Upper lobe of left lung (tissue), 6 donors: ENCODE measurements around the gene VAV3. TPM values are rescaled to one million over a fixed set of nuclear protein-coding genes. Genes with fewer than 3 reads are reported as not detected.
"Not testable (repeated sequence)": the region's sequence is repeated elsewhere in the genome, so short reads cannot be mapped to it uniquely, and the experiment has no call there.

Source experiments
- ATAC-seq, 2 donors: fragments of 200-7000 bp; cut with Tn5 transposase; one replicate each; pipeline ENCODE4 v1.9.1; 2022; ENCODE audit warnings: mild to moderate bottlenecking in 2 of 2, moderate library complexity in 2 of 2; ENCODE audit not compliant: low FRiP score in 2 of 2
- DNase-seq, 2 donors: peaks; one replicate each; pipeline ENCODE4 v3.0.0-alpha.2; 2019 to 2020
- H3K27ac ChIP-seq, 4 donors: fragments of 200-600 bp; sonication (generic); one replicate each; pipeline ENCODE4 v1.5.1; 2016 to 2019
- H3K27me3 ChIP-seq, 4 donors: fragments of 200-600 bp; sonication (generic); one replicate each; pipeline ENCODE4 v1.5.1; 2017 to 2019
- H3K36me3 ChIP-seq, 4 donors: fragments of 200-600 bp; sonication (generic); one replicate each; pipeline ENCODE4 v1.5.1; 2016 to 2019
- H3K4me1 ChIP-seq, 4 donors: fragments of 200-600 bp; sonication (generic); one replicate each; pipeline ENCODE4 v1.5.1; 2018 to 2019
- H3K4me3 ChIP-seq, 4 donors: fragments of 200-600 bp; sonication (generic); one replicate each; pipeline ENCODE4 v1.5.1; 2017 to 2019; ENCODE audit warnings: mild to moderate bottlenecking in 2 of 4, moderate library complexity in 1 of 4
- H3K9me3 ChIP-seq, 4 donors: fragments of 200-600 bp; sonication (generic); one replicate each; pipeline ENCODE4 v1.5.1; 2018 to 2019
- EP300 ChIP-seq, 4 donors: sonication (generic); formaldehyde crosslinking; IDR thresholded peaks; one replicate each; pipeline ENCODE4 v1.5.1; 2017; ENCODE audit warnings: antibody characterized with exemption in 4 of 4, control low read depth in 2 of 4
- POLR2A ChIP-seq, 4 donors: fragments of 450-650 bp; IDR thresholded peaks; one replicate each; pipeline ENCODE4 v1.5.1; 2016 to 2017; ENCODE audit warnings: antibody characterized with exemption in 4 of 4, mild to moderate bottlenecking in 2 of 4
- POLR2AphosphoS5 ChIP-seq, 2 donors: sonication (generic); formaldehyde crosslinking; IDR thresholded peaks; one replicate each; pipeline ENCODE4 v1.5.1; 2017; ENCODE audit warnings: antibody characterized with exemption in 2 of 2
- WGBS, 2 donors: methylation state at CpG; one replicate each; pipeline ENCODE4 v1.1.5; 2017 to 2018; 5-methylcytosine and 5-hydroxymethylcytosine counted together
- total RNA-seq, 6 donors: library from RNA; depleted of rRNA in 4 of 6; stranded (reverse); fragments of >200 nt in 4 of 6; gene quantifications; one replicate each; pipeline versions ENCODE4 v1.1.0 to v1.2.1, GENCODE V29; 2016 to 2021
- TF ChIP-seq, protein P1 (sequence below), 6 experiments: fragments of 450-650 bp in 4 of 6; fragments of 200-600 bp in 2 of 6; sonication (generic) in 2 of 6; IDR thresholded peaks; one replicate each; pipeline ENCODE4 v1.5.1; 2016 to 2019; ENCODE audit warnings: antibody characterized with exemption in 6 of 6
- donor health status: DM: no; HTN: no; CAD: no; lungs with moderate emphysema.
- donor health status: DM: no; HTN: yes; CAD: no; lungs with severe emphysema.

VAV3 gene
- total RNA-seq, 6 donors from 2014 or later: 5.9 to 13.6 (median 7.8) TPM

DNA sequence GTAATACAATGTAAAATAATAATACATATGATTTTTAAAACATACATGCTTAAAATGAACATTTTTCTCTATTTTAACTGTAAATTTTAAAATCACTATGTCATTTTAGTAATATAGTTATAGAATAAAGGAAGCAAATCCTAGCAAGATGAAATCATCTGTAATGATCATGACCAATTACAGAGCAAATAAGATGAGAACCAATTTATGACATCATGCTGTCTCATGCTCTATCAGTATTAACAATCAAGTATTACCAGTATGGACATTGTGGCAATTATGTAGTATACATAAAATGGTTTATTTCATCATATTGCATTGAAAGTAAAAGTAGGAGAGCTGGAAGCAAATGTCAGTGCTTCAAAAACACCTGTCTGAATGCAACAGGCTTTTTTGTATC is 255.0 kb downstream of the VAV3 start:
- Histone ChIP-seq H3K9me3 (no peaks in the 10 kb centered on the region), H3K27ac (no peak overlapping the region), H3K4me3 (no peak overlapping the region), H3K36me3 (no peaks in the 10 kb centered on the region), H3K4me1 (no peaks in the 10 kb centered on the region), H3K27me3 (no peaks in the 10 kb centered on the region)
- DNase-seq: no peak
- no peak for ATAC-seq
- TF ChIP-seq POLR2AphosphoS5 (IDR thresholded peaks at IDR 0.05) (no peak), EP300 (IDR thresholded peaks at IDR 0.05) (no peak)

DNA sequence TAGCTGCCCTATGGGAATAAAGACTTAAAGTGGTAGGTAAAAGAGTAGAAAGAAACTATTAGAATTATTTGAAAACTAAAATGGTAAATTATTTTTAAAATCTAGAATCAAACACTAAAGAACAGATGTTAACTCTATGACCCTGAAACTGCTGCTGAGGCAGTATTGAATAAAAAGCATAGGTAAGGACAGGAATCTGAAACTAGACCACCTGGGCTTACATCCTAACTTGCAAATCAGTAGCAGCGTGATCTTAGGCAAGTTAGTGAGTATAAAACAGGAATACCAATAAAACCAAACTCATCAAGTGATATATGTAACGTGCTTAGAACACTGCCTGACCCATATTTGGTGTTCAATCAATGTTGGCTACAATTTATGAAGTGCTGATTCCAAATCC is 257.9 kb downstream of the VAV3 start:
- ATAC-seq: no peak
- no peaks in the 10 kb centered on the region for H3K27me3 ChIP-seq
- WGBS, 2 donors: 95 to 96% methylated on average over 2 of the region's 2 CpGs

DNA sequence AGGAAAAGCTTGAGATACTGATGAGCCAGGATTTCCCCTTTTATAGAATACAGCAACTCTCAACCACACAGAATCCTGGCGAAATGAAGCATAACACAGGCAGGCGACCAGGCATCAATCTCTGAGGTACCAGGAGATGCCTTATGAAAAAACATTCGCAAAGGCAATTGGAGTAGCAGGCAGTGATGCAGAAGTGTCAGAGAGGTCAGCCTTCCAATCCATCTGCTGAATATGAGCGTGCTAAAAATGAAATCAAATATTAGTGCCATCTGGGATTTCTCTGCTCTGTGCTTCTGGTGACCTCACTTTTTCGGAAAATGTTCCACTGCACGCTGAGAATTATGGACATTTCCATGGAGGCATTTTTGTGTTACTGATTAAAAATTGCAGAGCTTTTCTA is 258.8 kb downstream of the VAV3 start:
- H3K4me3 ChIP-seq: no peak overlapping the region
- no peak overlapping the region for H3K27ac ChIP-seq
- no peak for TF ChIP-seq POLR2A (IDR thresholded peaks at IDR 0.05)
- no peak for TF ChIP-seq POLR2AphosphoS5 (IDR thresholded peaks at IDR 0.05)
- TF ChIP-seq EP300 (IDR thresholded peaks at IDR 0.05): no peak
- TF ChIP-seq, protein P1, sequence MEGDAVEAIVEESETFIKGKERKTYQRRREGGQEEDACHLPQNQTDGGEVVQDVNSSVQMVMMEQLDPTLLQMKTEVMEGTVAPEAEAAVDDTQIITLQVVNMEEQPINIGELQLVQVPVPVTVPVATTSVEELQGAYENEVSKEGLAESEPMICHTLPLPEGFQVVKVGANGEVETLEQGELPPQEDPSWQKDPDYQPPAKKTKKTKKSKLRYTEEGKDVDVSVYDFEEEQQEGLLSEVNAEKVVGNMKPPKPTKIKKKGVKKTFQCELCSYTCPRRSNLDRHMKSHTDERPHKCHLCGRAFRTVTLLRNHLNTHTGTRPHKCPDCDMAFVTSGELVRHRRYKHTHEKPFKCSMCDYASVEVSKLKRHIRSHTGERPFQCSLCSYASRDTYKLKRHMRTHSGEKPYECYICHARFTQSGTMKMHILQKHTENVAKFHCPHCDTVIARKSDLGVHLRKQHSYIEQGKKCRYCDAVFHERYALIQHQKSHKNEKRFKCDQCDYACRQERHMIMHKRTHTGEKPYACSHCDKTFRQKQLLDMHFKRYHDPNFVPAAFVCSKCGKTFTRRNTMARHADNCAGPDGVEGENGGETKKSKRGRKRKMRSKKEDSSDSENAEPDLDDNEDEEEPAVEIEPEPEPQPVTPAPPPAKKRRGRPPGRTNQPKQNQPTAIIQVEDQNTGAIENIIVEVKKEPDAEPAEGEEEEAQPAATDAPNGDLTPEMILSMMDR (IDR thresholded peaks at IDR 0.05): no peak
- H3K27me3 ChIP-seq: no peaks in the 10 kb centered on the region
- no peaks in the 10 kb centered on the region for H3K4me1 ChIP-seq
- DNase-seq (no peak), ATAC-seq (no peak)
- no peaks in the 10 kb centered on the region for H3K36me3 ChIP-seq
- WGBS, 2 donors: 96 to 97% methylated on average over 6 of the region's 6 CpGs
- no peaks in the 10 kb centered on the region for H3K9me3 ChIP-seq

More for the DNA sequence above, 257.9 kb downstream of the VAV3 start:
- no peak for DNase-seq
- Histone ChIP-seq H3K27ac (no peak overlapping the region), H3K4me1 (no peaks in the 10 kb centered on the region), H3K4me3 (no peak overlapping the region), H3K36me3 (no peaks in the 10 kb centered on the region), H3K9me3 (no peaks in the 10 kb centered on the region)
- TF ChIP-seq EP300 (IDR thresholded peaks at IDR 0.05): no peak
- TF ChIP-seq, protein P1 (IDR thresholded peaks at IDR 0.05): no peak
- TF ChIP-seq POLR2AphosphoS5 (IDR thresholded peaks at IDR 0.05): no peak
- no peak for TF ChIP-seq POLR2A (IDR thresholded peaks at IDR 0.05)

DNA sequence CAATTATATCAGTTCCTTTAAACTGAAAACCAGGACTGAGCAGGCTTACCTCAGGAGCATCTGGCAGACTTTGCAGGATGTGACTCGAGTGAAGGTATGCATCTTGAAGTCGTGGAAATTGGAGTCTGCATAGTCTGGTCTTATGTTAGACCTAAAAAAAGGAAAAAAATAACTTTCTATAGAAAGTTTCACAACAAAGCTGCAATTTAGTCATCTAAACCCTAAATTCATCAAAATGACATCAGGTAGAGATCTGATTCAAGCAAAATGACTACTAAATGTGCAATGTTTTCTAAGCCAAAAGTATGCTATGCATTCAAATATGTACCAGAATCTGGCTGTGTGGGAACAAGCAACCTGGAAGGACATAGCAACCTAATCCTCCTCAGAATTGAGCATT is 260.1 kb downstream of the VAV3 start:
- DNase-seq: no peak
- Histone ChIP-seq H3K9me3 (no peaks in the 10 kb centered on the region), H3K36me3 (no peaks in the 10 kb centered on the region), H3K4me1 (no peaks in the 10 kb centered on the region), H3K4me3 (no peak overlapping the region), H3K27ac (no peak overlapping the region), H3K27me3 (no peaks in the 10 kb centered on the region)
- ATAC-seq: no peak
- 93 to 95% methylated on average over 2 of the region's 2 CpGs for WGBS, 2 donors
- TF ChIP-seq, protein P1 (IDR thresholded peaks at IDR 0.05): no peak
- no peak for TF ChIP-seq EP300 (IDR thresholded peaks at IDR 0.05)

DNA sequence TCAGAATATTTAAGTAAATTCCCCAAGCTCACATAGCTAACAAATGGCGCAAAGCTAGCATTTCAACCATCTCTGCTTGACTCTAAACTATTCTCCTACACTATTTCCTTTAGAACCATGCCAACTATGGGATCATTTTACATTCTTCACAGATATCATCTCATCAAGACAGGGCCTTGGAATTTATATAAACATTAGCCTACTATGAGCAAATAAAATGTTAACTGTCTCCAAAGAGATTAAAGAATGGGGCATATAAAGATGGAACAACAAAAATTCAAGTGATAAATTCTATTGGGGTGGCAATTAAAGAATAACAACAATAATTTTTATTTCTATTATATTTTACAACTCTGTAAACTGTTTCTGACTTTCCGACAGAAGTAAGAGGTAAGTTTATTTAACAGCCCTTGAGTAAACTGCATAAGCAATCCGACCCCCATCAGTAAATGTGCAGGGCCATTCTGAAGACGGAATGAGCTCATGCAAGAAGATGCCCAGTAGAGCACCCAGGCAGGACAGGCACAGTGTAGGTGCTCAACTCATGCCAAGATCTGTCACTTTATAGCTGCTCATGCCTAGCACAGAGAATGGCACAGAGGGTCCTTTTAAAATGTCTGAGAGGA is 261.9 kb downstream of the VAV3 start:
- 69 to 76% methylated on average over 4 of the region's 4 CpGs for WGBS, 2 donors
- Histone ChIP-seq H3K4me3 (no peak overlapping the region), H3K9me3 (no peaks in the 10 kb centered on the region), H3K27me3 (no peaks in the 10 kb centered on the region), H3K4me1 (no peaks in the 10 kb centered on the region), H3K27ac (no peak overlapping the region), H3K36me3 (no peaks in the 10 kb centered on the region)
- TF ChIP-seq, protein P1 (IDR thresholded peaks at IDR 0.05): no peak
- TF ChIP-seq POLR2AphosphoS5 (IDR thresholded peaks at IDR 0.05) (no peak), EP300 (IDR thresholded peaks at IDR 0.05) (no peak)
- ATAC-seq (no peak), DNase-seq (no peak)

DNA sequence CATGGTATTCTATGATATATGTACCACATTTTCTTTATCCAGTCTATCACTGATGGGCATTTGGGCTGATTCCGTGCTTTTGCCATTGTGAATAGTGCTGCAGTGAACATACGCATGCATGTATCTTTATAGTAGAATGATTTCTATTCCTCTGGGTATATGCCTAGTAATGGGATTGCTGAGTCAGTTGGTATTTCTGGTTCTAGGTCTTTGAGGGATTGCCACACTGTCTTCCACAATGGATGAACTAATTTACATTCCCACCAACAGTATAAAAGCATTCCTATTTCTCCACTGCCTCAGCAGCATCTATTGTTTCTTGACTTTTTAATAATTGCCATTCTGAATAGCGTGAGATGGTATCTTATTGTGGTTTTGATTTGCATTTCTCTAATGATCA is 264.3 kb downstream of the VAV3 start:
- 71 to 75% methylated on average over 3 of the region's 3 CpGs for WGBS, 2 donors
- not testable (repeated sequence) for H3K4me1 ChIP-seq, DNase-seq, H3K4me3 ChIP-seq, H3K27ac ChIP-seq, H3K9me3 ChIP-seq, H3K27me3 ChIP-seq, ATAC-seq, H3K36me3 ChIP-seq
